OCI-LY3 (cell line): Measurements from ENCODE around the gene TIMM10B.

Experiments used
- CTCF ChIP-seq: fragments of 200-600, 300-600 bp; sonication (generic); IDR thresholded peaks from 2 replicates; pipeline ENCODE4 v1.5.1; 2014; ENCODE audit warnings: antibody characterized with exemption, low read length, low read depth
- EZH2phosphoT487 ChIP-seq: fragments of 200-600 bp; shearing (Covaris generic); IDR thresholded peaks from 2 replicates; pipeline ENCODE4 v1.6.1; 2018; ENCODE audit warnings: antibody characterized with exemption, mixed run types, low read depth

GRCh38 chr11:6476571-6476970 lies 4.7 kb upstream of the TIMM10B start:
- no peak for TF ChIP-seq CTCF
- TF ChIP-seq EZH2phosphoT487 = no peak
